Suprapubic skin (tissue), 4 donors: ENCODE data around the gene SLC13A1. TPM values are rescaled to one million over a fixed set of nuclear protein-coding genes. Genes with fewer than 3 reads are reported as not detected.
"Not testable (repeated sequence)": the region's sequence is repeated elsewhere in the genome, so short reads cannot be mapped to it uniquely, and the experiment has no call there.

Experiments
- DNase-seq, 2 donors: peaks; one replicate each; pipeline ENCODE4 v3.0.0-alpha.2; 2019; ENCODE audit warnings: low spot score in 2 of 2
- H3K27ac ChIP-seq: fragments of 200-600 bp; sonication (generic); one replicate; pipeline ENCODE4 v1.5.1; 2019
- H3K27me3 ChIP-seq: fragments of 200-600 bp; sonication (generic); one replicate; pipeline ENCODE4 v1.5.1; 2019
- H3K36me3 ChIP-seq: fragments of 200-600 bp; sonication (generic); one replicate; pipeline ENCODE4 v1.5.1; 2019
- H3K4me1 ChIP-seq: fragments of 200-600 bp; sonication (generic); one replicate; pipeline ENCODE4 v1.5.1; 2019
- H3K4me3 ChIP-seq: fragments of 200-600 bp; sonication (generic); one replicate; pipeline ENCODE4 v1.5.1; 2019; ENCODE audit warnings: mild to moderate bottlenecking
- H3K9me3 ChIP-seq: fragments of 200-600 bp; sonication (generic); one replicate; pipeline ENCODE4 v1.5.1; 2019
- CTCF ChIP-seq, 2 donors: fragments of 200-600 bp in 1 of 2; fragments of 450-650 bp in 1 of 2; sonication (generic) in 1 of 2; IDR thresholded peaks; one replicate each; pipeline ENCODE4 v1.5.1; 2016 to 2019; ENCODE audit warnings: antibody characterized with exemption in 2 of 2, mild to moderate bottlenecking in 1 of 2, moderate library complexity in 1 of 2
- EP300 ChIP-seq: sonication (generic); formaldehyde crosslinking; IDR thresholded peaks from one replicate; pipeline ENCODE4 v1.6.1; 2017; ENCODE audit warnings: antibody characterized with exemption
- POLR2A ChIP-seq, 2 donors: fragments of 450-650 bp; IDR thresholded peaks; one replicate each; pipeline ENCODE4 v1.6.1; 2017; ENCODE audit warnings: antibody characterized with exemption in 2 of 2, mild to moderate bottlenecking in 2 of 2, moderate library complexity in 2 of 2
- POLR2AphosphoS5 ChIP-seq, 3 donors: sonication (generic); formaldehyde crosslinking; IDR thresholded peaks; one replicate each; pipeline ENCODE4 v1.6.1; 2017; ENCODE audit warnings: antibody characterized with exemption in 3 of 3
- WGBS: methylation state at CpG from one replicate; pipeline ENCODE4 v1.1.5; 2018; 5-methylcytosine and 5-hydroxymethylcytosine counted together
- total RNA-seq, 4 donors: library from RNA; depleted of rRNA; stranded (reverse); fragments of >200 nt; gene quantifications; one replicate each; pipeline ENCODE4 v1.1.0, GENCODE V29; 2016

The SLC13A1 gene
- total RNA-seq, 4 donors from 2014 or later, result not detected

- no peak overlapping the region for H3K27ac ChIP-seq
- no peaks in the 10 kb centered on the region for H3K4me1 ChIP-seq
- 85% methylated on average over 2 of the region's 2 CpGs for WGBS
- H3K27me3 ChIP-seq, result no peaks in the 10 kb centered on the region
- no peaks in the 10 kb centered on the region for H3K9me3 ChIP-seq
- TF ChIP-seq POLR2A (IDR thresholded peaks at IDR 0.05) (no peak), CTCF (IDR thresholded peaks at IDR 0.05) (no peak), POLR2AphosphoS5 (IDR thresholded peaks at IDR 0.05) (no peak), EP300 (no peak)
- no peak for DNase-seq
- H3K4me3 ChIP-seq, result no peak overlapping the region
- no peaks in the 10 kb centered on the region for H3K36me3 ChIP-seq
Observed at GRCh38 chr7:123114288-123114687, 85.5 kb downstream of the SLC13A1 start.

- no peaks in the 10 kb centered on the region for H3K27me3 ChIP-seq
- H3K36me3 ChIP-seq, result no peaks in the 10 kb centered on the region
- H3K27ac ChIP-seq, result no peak overlapping the region
- no peak for TF ChIP-seq POLR2AphosphoS5 (IDR thresholded peaks at IDR 0.05)
- TF ChIP-seq CTCF (IDR thresholded peaks at IDR 0.05), result no peak
- no peak for TF ChIP-seq EP300
- TF ChIP-seq POLR2A (IDR thresholded peaks at IDR 0.05), result no peak
- no peaks in the 10 kb centered on the region for H3K9me3 ChIP-seq
- no peak overlapping the region for H3K4me3 ChIP-seq
- no peaks in the 10 kb centered on the region for H3K4me1 ChIP-seq
- DNase-seq, result no peak
- WGBS, result 87% methylated on average over 1 of the region's 1 CpG
Observed at GRCh38 chr7:123112833-123113232, 86.9 kb downstream of the SLC13A1 start.

- no peaks in the 10 kb centered on the region for H3K9me3 ChIP-seq
- TF ChIP-seq POLR2AphosphoS5 (IDR thresholded peaks at IDR 0.05) (no peak), EP300 (no peak), POLR2A (IDR thresholded peaks at IDR 0.05) (no peak), CTCF (IDR thresholded peaks at IDR 0.05) (no peak)
- 69% methylated on average over 2 of the region's 2 CpGs for WGBS
Observed at GRCh38 chr7:123099712-123100111, 100.1 kb downstream of the SLC13A1 start.

GRCh38 chr7:123096976-123097375 lies 102.8 kb downstream of the SLC13A1 start:
- TF ChIP-seq EP300, result no peak
- no peak for TF ChIP-seq POLR2AphosphoS5 (IDR thresholded peaks at IDR 0.05)
- no peak for TF ChIP-seq CTCF (IDR thresholded peaks at IDR 0.05)
- TF ChIP-seq POLR2A (IDR thresholded peaks at IDR 0.05), result no peak
- H3K4me3 ChIP-seq, result no peak overlapping the region
- no peak for DNase-seq
- H3K9me3 ChIP-seq, result no peaks in the 10 kb centered on the region
- WGBS, result 93% methylated on average over 1 of the region's 1 CpG
- H3K27ac ChIP-seq, result no peak overlapping the region
- H3K36me3 ChIP-seq, result no peaks in the 10 kb centered on the region
- no peaks in the 10 kb centered on the region for H3K27me3 ChIP-seq
- H3K4me1 ChIP-seq, result no peaks in the 10 kb centered on the region

More at GRCh38 chr7:123099712-123100111, 100.1 kb downstream of the SLC13A1 start:
- Histone ChIP-seq H3K4me1 (no peaks in the 10 kb centered on the region), H3K4me3 (no peak overlapping the region), H3K27me3 (no peaks in the 10 kb centered on the region), H3K36me3 (no peaks in the 10 kb centered on the region), H3K27ac (no peak overlapping the region)
- no peak for DNase-seq

- no peaks in the 10 kb centered on the region for H3K27me3 ChIP-seq
- no peaks in the 10 kb centered on the region for H3K4me1 ChIP-seq
- no peak overlapping the region for H3K27ac ChIP-seq
- 54% methylated on average over 1 of the region's 1 CpG for WGBS
- DNase-seq, result no peak
- no peaks in the 10 kb centered on the region for H3K36me3 ChIP-seq
- no peak overlapping the region for H3K4me3 ChIP-seq
- H3K9me3 ChIP-seq, result no peaks in the 10 kb centered on the region
- TF ChIP-seq POLR2AphosphoS5 (IDR thresholded peaks at IDR 0.05), result no peak
Observed at GRCh38 chr7:123096434-123096833, 103.3 kb downstream of the SLC13A1 start.

- 83% methylated on average over 2 of the region's 2 CpGs for WGBS
- TF ChIP-seq POLR2A (IDR thresholded peaks at IDR 0.05), result no peak
- TF ChIP-seq CTCF (IDR thresholded peaks at IDR 0.05), result no peak
- no peak for TF ChIP-seq EP300
- no peak for TF ChIP-seq POLR2AphosphoS5 (IDR thresholded peaks at IDR 0.05)
- Histone ChIP-seq H3K36me3 (no peaks in the 10 kb centered on the region), H3K4me3 (no peak overlapping the region), H3K27ac (no peak overlapping the region), H3K4me1 (no peaks in the 10 kb centered on the region), H3K9me3 (no peaks in the 10 kb centered on the region), H3K27me3 (no peaks in the 10 kb centered on the region)
- no peak for DNase-seq
Observed at GRCh38 chr7:123090456-123090855, 109.3 kb downstream of the SLC13A1 start.

GRCh38 chr7:123086910-123087309 lies 112.9 kb downstream of the SLC13A1 start:
- 89% methylated on average over 1 of the region's 1 CpG for WGBS
- not testable (repeated sequence) for H3K36me3 ChIP-seq, H3K9me3 ChIP-seq, DNase-seq, H3K27me3 ChIP-seq, H3K4me1 ChIP-seq, H3K4me3 ChIP-seq, H3K27ac ChIP-seq

GRCh38 chr7:123084861-123085260 lies 114.9 kb downstream of the SLC13A1 start:
- H3K27me3 ChIP-seq, DNase-seq, H3K27ac ChIP-seq, H3K36me3 ChIP-seq, H3K4me3 ChIP-seq, H3K4me1 ChIP-seq, H3K9me3 ChIP-seq: not testable (repeated sequence)
- WGBS, result 95% methylated on average over 7 of the region's 9 CpGs
